ENCODE measurements around the gene SREBF1.
A peak's percentile ranks its signal among the peaks of the same experiment; 100 is the strongest.

The SREBF1 gene

DNA sequence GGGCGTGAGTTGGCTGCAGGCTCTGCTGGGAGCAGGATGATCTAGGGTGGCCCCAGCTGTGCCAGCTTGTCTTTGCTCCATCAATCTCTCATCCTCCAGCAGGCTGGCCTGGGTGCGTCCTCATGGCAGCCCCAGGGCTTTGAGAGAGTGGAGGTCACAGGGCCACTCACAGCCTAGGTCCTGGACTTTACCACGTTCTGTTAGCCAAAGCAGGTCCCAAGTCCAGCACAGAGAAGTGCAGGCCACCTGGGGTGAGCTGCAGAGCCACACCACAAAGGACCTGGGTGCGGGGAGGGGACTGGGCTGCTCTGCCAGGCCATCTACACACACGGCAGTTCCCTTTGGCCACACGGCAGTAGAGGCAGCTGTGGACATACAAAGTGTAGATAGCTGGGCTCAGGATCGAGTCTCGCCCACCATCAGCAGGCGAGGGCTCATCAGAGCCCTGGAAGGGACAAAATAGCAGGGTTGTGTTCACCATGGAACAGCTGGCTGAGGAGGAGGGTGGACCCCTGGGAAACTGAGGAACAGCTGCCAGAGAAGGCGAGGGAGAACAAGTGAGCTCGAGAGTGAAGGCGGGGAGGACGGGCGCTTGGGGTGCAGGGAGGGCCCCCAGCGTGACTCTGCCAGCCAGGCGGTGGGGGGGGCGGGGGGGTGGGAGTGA, 30.0 kb downstream of the SREBF1 start:
- Histone ChIP-seq H3K4me1 (peaks cover 0 to 39% (median 20%) of the 10 kb centered on the region in 10 experiments; a peak in 15 of 20 replicates), H3K4me3 (no peak overlapping the region), H3K9ac (peak overlapping the region in 1 of 11 experiments; percentile 18; a peak in 1 of 22 replicates), H3K9me3 (replicated peaks in 1 of 11) (no peaks in the 10 kb centered on the region), H3K36me3 (peaks cover 40 to 79% (median 63%) of the 10 kb centered on the region in 11 experiments), H3K27me3 (no peaks in the 10 kb centered on the region), H4K20me1 (peaks cover 33 to 91% (median 76%) of the 10 kb centered on the region in 11 experiments), H3K27ac (no peak overlapping the region), H3K4me2 (no peak overlapping the region)
- TF ChIP-seq Cebpa-rat (IDR thresholded peaks at IDR 0.05): no peak

DNA sequence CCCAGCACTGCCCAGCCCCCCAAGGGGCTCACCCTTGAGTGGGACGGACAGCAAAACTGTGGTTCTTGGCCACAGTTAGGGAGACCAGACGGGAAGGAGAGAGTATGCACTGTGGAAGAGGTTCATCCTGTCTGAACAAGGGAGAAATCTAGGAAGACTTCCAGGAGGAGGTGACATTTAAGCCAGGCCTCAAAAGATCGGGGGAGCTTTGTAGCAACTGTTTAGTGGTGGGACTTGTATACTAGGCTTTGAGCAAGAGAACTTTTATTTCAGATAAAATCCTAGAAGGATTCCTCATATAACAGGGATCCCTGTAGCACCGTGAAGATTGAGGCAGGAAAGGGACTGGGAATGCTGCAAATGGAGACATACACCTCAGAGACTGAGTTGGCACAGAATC, 30.8 kb downstream of the SREBF1 start:
- Histone ChIP-seq H3K27me3 (no peaks in the 10 kb centered on the region), H3K9ac (no peak overlapping the region; a peak in 1 of 22 replicates), H3K4me2 (no peak overlapping the region), H3K4me3 (no peak overlapping the region), H3K9me3 (replicated peaks in 1 of 11) (no peaks in the 10 kb centered on the region), H3K27ac (no peak overlapping the region), H4K20me1 (peaks cover 26 to 91% (median 78%) of the 10 kb centered on the region in 11 experiments; a peak in 21 of 22 replicates), H3K4me1 (peaks cover 0 to 36% (median 17%) of the 10 kb centered on the region in 10 experiments; a peak in 14 of 20 replicates), H3K36me3 (peaks cover 37 to 79% (median 62%) of the 10 kb centered on the region in 11 experiments)
- no peak for TF ChIP-seq Cebpa-rat (IDR thresholded peaks at IDR 0.05)

GRCh38 chr17:17805575-17805974, 31.2 kb downstream of the SREBF1 start:
- H3K27ac ChIP-seq: no peak overlapping the region
- H3K4me1 ChIP-seq: peaks cover 0 to 36% (median 17%) of the 10 kb centered on the region in 10 experiments; a peak in 14 of 20 replicates
- no peak overlapping the region for H3K9ac ChIP-seq
- H3K27me3 ChIP-seq: no peaks in the 10 kb centered on the region
- H4K20me1 ChIP-seq: peaks cover 21 to 91% (median 78%) of the 10 kb centered on the region in 11 experiments; a peak in 21 of 22 replicates
- TF ChIP-seq Cebpa-rat (IDR thresholded peaks at IDR 0.05): no peak
- H3K4me3 ChIP-seq: no peak overlapping the region
- peaks cover 33 to 79% (median 62%) of the 10 kb centered on the region in 11 experiments for H3K36me3 ChIP-seq
- no peak overlapping the region for H3K4me2 ChIP-seq
- no peaks in the 10 kb centered on the region for H3K9me3 ChIP-seq (replicated peaks in 1 of 11)

GRCh38 chr17:17804007-17804406, 32.8 kb downstream of the SREBF1 start:
- H3K4me1 ChIP-seq: peaks cover 0 to 34% (median 19%) of the 10 kb centered on the region in 10 experiments; a peak in 14 of 20 replicates
- TF ChIP-seq Cebpa-rat (IDR thresholded peaks at IDR 0.05): no peak

DNA sequence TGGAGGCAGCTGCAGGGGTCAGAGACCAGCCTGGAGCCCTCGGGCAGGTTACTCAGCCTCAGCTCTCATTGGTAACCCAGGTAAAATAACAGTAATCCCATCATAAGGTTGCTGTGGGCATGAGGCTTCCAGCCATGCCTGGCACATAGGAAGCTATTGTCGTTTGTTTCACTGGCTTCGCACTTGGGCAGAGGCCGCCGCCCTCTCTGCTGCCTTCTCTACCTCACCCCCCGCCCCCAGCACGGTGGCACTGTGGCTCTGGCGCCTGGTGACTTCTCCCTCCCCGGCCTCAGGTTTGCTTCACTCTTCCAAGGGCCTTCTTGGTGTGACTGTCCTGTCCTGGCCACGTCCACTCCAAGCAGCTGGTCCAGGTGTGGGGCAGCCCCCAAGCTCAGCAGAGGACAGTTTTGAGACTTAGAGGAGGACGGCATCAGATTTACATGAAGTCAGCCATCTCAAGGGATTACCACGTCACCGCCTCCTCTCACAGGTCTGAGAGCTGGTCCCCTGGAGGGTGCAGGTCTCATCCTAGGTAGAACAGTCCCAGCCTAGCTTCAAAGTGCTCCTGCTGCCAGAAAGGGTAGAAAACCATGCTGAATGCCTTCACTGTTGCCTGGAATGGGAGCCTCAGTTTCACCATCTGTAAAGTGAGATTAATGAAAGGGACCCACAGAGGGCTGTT, 34.8 kb downstream of the SREBF1 start:
- no peaks in the 10 kb centered on the region for H3K9me3 ChIP-seq (replicated peaks in 1 of 11)
- peaks cover 29 to 94% (median 84%) of the 10 kb centered on the region in 11 experiments for H4K20me1 ChIP-seq
- no peak overlapping the region for H3K27ac ChIP-seq
- H3K4me1 ChIP-seq: peaks cover 7 to 38% (median 29%) of the 10 kb centered on the region in 10 experiments
- 0 out of 22 replicates have a peak overlapping the region, but pooled peaks of 2 of the 11 experiments have one; percentile 1 to 14 for H3K9ac ChIP-seq
- 0 out of 22 replicates have a peak, but pooled peaks cover 0 to 5% (median 0%) of the 10 kb centered on the region in 11 experiments for H3K27me3 ChIP-seq
- TF ChIP-seq Cebpa-rat (IDR thresholded peaks at IDR 0.05): no peak
- H3K36me3 ChIP-seq: peaks cover 33 to 94% (median 74%) of the 10 kb centered on the region in 11 experiments
- H3K4me2 ChIP-seq: no peak overlapping the region
- H3K4me3 ChIP-seq: no peak overlapping the region

More at GRCh38 chr17:17804007-17804406, 32.8 kb downstream of the SREBF1 start:
- peaks cover 25 to 82% (median 58%) of the 10 kb centered on the region in 11 experiments for H3K36me3 ChIP-seq
- no peaks in the 10 kb centered on the region for H3K9me3 ChIP-seq (replicated peaks in 1 of 11)
- H3K4me3 ChIP-seq: no peak overlapping the region
- H3K9ac ChIP-seq: no peak overlapping the region
- no peaks in the 10 kb centered on the region for H3K27me3 ChIP-seq
- peaks cover 13 to 92% (median 81%) of the 10 kb centered on the region in 11 experiments; a peak in 21 of 22 replicates for H4K20me1 ChIP-seq
- H3K27ac ChIP-seq: no peak overlapping the region
- H3K4me2 ChIP-seq: no peak overlapping the region

DNA sequence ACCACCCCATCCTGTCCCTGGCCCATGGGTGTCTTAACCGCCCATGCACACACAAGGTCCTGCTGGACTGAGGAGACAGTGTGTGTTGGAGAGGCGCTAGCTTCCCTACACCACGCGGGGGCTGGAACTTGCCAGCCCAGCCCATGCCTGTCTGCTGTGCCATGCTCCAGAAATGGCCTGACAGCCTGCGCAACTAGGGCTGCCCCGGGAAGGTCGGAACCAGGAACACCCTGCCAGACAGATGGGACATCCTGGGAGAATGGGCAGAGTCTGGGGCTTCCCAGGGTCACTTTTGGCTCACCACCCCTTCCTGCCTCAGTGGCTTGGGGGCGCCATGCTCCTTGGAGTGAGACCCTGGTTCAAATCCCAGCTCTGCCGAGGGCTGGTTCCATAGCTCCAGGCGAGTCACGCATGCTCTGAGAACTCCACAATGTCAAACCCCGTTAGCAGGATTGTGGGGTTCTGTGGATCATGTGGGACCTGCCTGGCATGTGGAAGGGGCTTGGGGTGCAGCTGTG, 36.2 kb downstream of the SREBF1 start:
- Histone ChIP-seq H3K27ac (no peak overlapping the region), H3K4me2 (no peak overlapping the region), H3K4me1 (peaks cover 12 to 46% (median 42%) of the 10 kb centered on the region in 10 experiments), H3K9me3 (replicated peaks in 1 of 11) (no peaks in the 10 kb centered on the region), H3K4me3 (no peak overlapping the region), H3K36me3 (peaks cover 42 to 94% (median 78%) of the 10 kb centered on the region in 11 experiments), H3K27me3 (0 out of 22 replicates have a peak, but pooled peaks cover 0 to 5% (median 0%) of the 10 kb centered on the region in 11 experiments), H3K9ac (0 out of 22 replicates have a peak overlapping the region, but pooled peaks of 1 of the 11 experiments have one; percentile 18), H4K20me1 (peaks cover 38 to 94% (median 85%) of the 10 kb centered on the region in 11 experiments)
- TF ChIP-seq Cebpa-rat (IDR thresholded peaks at IDR 0.05): no peak

- Histone ChIP-seq H3K27ac (peak overlapping the region in 1 of 11 experiments; percentile 25; a peak in 1 of 22 replicates), H4K20me1 (peaks cover 55 to 98% (median 91%) of the 10 kb centered on the region in 11 experiments), H3K27me3 (0 out of 22 replicates have a peak, but pooled peaks cover 0 to 5% (median 0%) of the 10 kb centered on the region in 11 experiments), H3K4me1 (peaks cover 12 to 63% (median 52%) of the 10 kb centered on the region in 10 experiments), H3K4me3 (no peak overlapping the region), H3K9ac (0 out of 22 replicates have a peak overlapping the region, but pooled peaks of 2 of the 11 experiments have one; percentile 9 to 29), H3K9me3 (replicated peaks in 1 of 11) (no peaks in the 10 kb centered on the region), H3K36me3 (peaks cover 47 to 96% (median 80%) of the 10 kb centered on the region in 11 experiments), H3K4me2 (peak overlapping the region in 8 of 11 experiments; percentile 15 to 86 (median 73); a peak in 14 of 22 replicates)
- no peak for TF ChIP-seq Cebpa-rat (IDR thresholded peaks at IDR 0.05)
Observed at GRCh38 chr17:17798573-17799255, 38.1 kb downstream of the SREBF1 start.

- Histone ChIP-seq H4K20me1 (peaks cover 61 to 98% (median 93%) of the 10 kb centered on the region in 11 experiments), H3K4me3 (no peak overlapping the region), H3K4me2 (peak overlapping the region in 10 of 11 experiments; percentile 28 to 86 (median 70); a peak in 18 of 22 replicates), H3K9me3 (replicated peaks in 1 of 11) (no peaks in the 10 kb centered on the region), H3K4me1 (peaks cover 17 to 69% (median 57%) of the 10 kb centered on the region in 10 experiments), H3K27me3 (0 out of 22 replicates have a peak, but pooled peaks cover 0 to 5% (median 0%) of the 10 kb centered on the region in 11 experiments), H3K27ac (peak overlapping the region in 2 of 11 experiments; percentile 10 to 25; a peak in 1 of 22 replicates), H3K36me3 (peaks cover 43 to 96% (median 82%) of the 10 kb centered on the region in 11 experiments), H3K9ac (peak overlapping the region in 2 of 11 experiments; percentile 38 to 44; a peak in 2 of 22 replicates)
- TF ChIP-seq Cebpa-rat (IDR thresholded peaks at IDR 0.05): no peak
Observed at GRCh38 chr17:17798010-17798556, 38.7 kb downstream of the SREBF1 start.

Data from BLaER1 treated with 17β-estradiol and CSF1 and Interleukin-3, amounts not matched to agents 10 nM and 100 nM (cell line).